OCI-LY1 (cell line): ENCODE data around the gene CIB4.

ENCODE experiments used
- CTCF ChIP-seq: fragments of 200-600 bp; sonication (generic), shearing (Covaris generic); IDR thresholded peaks from 2 replicates; pipeline ENCODE4 v1.5.1; 2017; ENCODE audit warnings: mild to moderate bottlenecking, antibody characterized with exemption, low read length, moderate library complexity, mixed read lengths
- EZH2 ChIP-seq: fragments of 200-600 bp; sonication (generic), shearing (Covaris generic); IDR thresholded peaks from 2 replicates; pipeline ENCODE4 v1.8.0; 2017; ENCODE audit warnings: borderline replicate concordance, mixed run types, mild to moderate bottlenecking, antibody characterized with exemption, low read length, moderate library complexity, mixed read lengths

GRCh38 chr2:26590980-26591618, 50.1 kb downstream of the CIB4 start:
- TF ChIP-seq CTCF, result no peak
- no peak for TF ChIP-seq EZH2
